HepG2 (cell line): ENCODE measurements around the gene COQ4. TPM values are rescaled to one million over a fixed set of nuclear protein-coding genes. Genes with fewer than 3 reads are reported as not detected.

ENCODE experiments used
- AHR ChIP-seq: IDR thresholded peaks from 2 replicates; pipeline ENCODE4 v1.6.1; 2018; ENCODE audit warnings: missing genetic modification reagents, missing compliant biosample characterization
- CHCHD3 ChIP-seq: sonication (generic); formaldehyde crosslinking; IDR thresholded peaks from 2 replicates; pipeline ENCODE4 v1.8.0; 2022; ENCODE audit warnings: mild to moderate bottlenecking, missing genetic modification reagents, moderate library complexity
- DBP ChIP-seq: sonication (generic); formaldehyde crosslinking; IDR thresholded peaks from 2 replicates; pipeline ENCODE4 v1.4.0; 2020; ENCODE audit warnings: missing genetic modification reagents; ENCODE audit errors: not compliant biosample characterization
- DMTF1 ChIP-seq: sonication (generic); formaldehyde crosslinking; IDR thresholded peaks from 2 replicates; pipeline ENCODE4 v1.4.0; 2020; ENCODE audit warnings: mild to moderate bottlenecking, missing genetic modification reagents
- E2F5 ChIP-seq: sonication (generic); formaldehyde crosslinking; conservative IDR thresholded peaks from 2 replicates; pipeline ENCODE4 v1.4.0; 2020; ENCODE audit warnings: missing genetic modification reagents
- EEA1 ChIP-seq: sonication (generic); formaldehyde crosslinking; IDR thresholded peaks from 2 replicates; pipeline ENCODE4 v1.5.1; 2020; ENCODE audit warnings: mild to moderate bottlenecking, missing genetic modification reagents, borderline replicate concordance
- EZH2 ChIP-seq: conservative IDR thresholded peaks from 2 replicates; pipeline ENCODE4 v1.6.1; 2012; ENCODE audit warnings: mild to moderate bottlenecking, low read depth, low read length, moderate library complexity
- HOXA5 ChIP-seq: sonication (generic); formaldehyde crosslinking; IDR thresholded peaks from 2 replicates; pipeline ENCODE4 v1.4.0; 2020; ENCODE audit warnings: missing genetic modification reagents
- JUNB ChIP-seq: sonication (generic); formaldehyde crosslinking; IDR thresholded peaks from 2 replicates; pipeline ENCODE4 v1.8.0; 2022; ENCODE audit warnings: missing genetic modification reagents, mild to moderate bottlenecking, borderline replicate concordance
- JUND ChIP-seq: sonication (generic); formaldehyde crosslinking; IDR thresholded peaks from 2 replicates; pipeline ENCODE4 v1.8.0; 2022; ENCODE audit warnings: mild to moderate bottlenecking, missing genetic modification reagents
- NR3C1 ChIP-seq: sonication (generic); formaldehyde crosslinking; IDR thresholded peaks from 2 replicates; pipeline ENCODE4 v1.4.0; 2020; ENCODE audit warnings: missing genetic modification reagents
- PHF5A ChIP-seq: IDR thresholded peaks from one replicate; pipeline ENCODE4 v1.6.1; 2018; ENCODE audit warnings: low read depth, missing genetic modification reagents; ENCODE audit not compliant: unreplicated experiment
- POGK ChIP-seq: sonication (generic); formaldehyde crosslinking; conservative IDR thresholded peaks from 2 replicates; pipeline ENCODE4 v1.8.0; 2022; ENCODE audit warnings: mild to moderate bottlenecking, moderate library complexity, missing genetic modification reagents
- SP4 ChIP-seq: sonication (generic); formaldehyde crosslinking; IDR thresholded peaks from 2 replicates; pipeline ENCODE4 v1.8.1; 2023; ENCODE audit warnings: mild to moderate bottlenecking, missing genetic modification reagents
- ZFP36 ChIP-seq: fragments of 150-350 bp; IDR thresholded peaks from 2 replicates; pipeline ENCODE4 v1.6.1; 2018; ENCODE audit warnings: borderline replicate concordance, low read length, low read depth; ENCODE audit not compliant: partially characterized antibody
- ZFP36L1 ChIP-seq: sonication (generic); formaldehyde crosslinking; IDR thresholded peaks from 2 replicates; pipeline ENCODE4 v1.8.0; 2022; ENCODE audit warnings: mild to moderate bottlenecking, missing genetic modification reagents, moderate library complexity
- ZNF451 ChIP-seq: sonication (generic); formaldehyde crosslinking; IDR thresholded peaks from 2 replicates; pipeline ENCODE4 v1.5.0; 2020; ENCODE audit warnings: mild to moderate bottlenecking, missing genetic modification reagents
- ZNF510 ChIP-seq: sonication (generic); formaldehyde crosslinking; IDR thresholded peaks from 2 replicates; pipeline ENCODE4 v1.4.0; 2020; ENCODE audit warnings: low read depth, mild to moderate bottlenecking, missing genetic modification reagents
- ZNF776 ChIP-seq: sonication (generic); formaldehyde crosslinking; IDR thresholded peaks from 2 replicates; pipeline ENCODE4 v1.4.0; 2020; ENCODE audit warnings: mild to moderate bottlenecking, missing genetic modification reagents
- ZNF790 ChIP-seq: sonication (generic); formaldehyde crosslinking; IDR thresholded peaks from 2 replicates; pipeline ENCODE4 v1.8.0; 2022; ENCODE audit warnings: missing genetic modification reagents, mild to moderate bottlenecking, borderline replicate concordance
- ZNF83 ChIP-seq: sonication (generic); formaldehyde crosslinking; IDR thresholded peaks from 2 replicates; pipeline ENCODE4 v1.4.0; 2020; ENCODE audit warnings: missing genetic modification reagents, mild to moderate bottlenecking, borderline replicate concordance
- ZNF883 ChIP-seq: sonication (generic); formaldehyde crosslinking; IDR thresholded peaks from 2 replicates; pipeline ENCODE4 v1.5.1; 2020; ENCODE audit warnings: mild to moderate bottlenecking, missing genetic modification reagents; ENCODE audit errors: not compliant biosample characterization
- polyA plus RNA-seq, 8 experiments: library from polyadenylated mRNA; depleted of rRNA in 3 of 8; stranded (reverse) in 7 of 8; unstranded in 1 of 8; fragments of >200 nt; fragmentation: Illumina TruSeq in 4 of 8; extraction: Trizol in 4 of 8; gene quantifications; 2 replicates each; pipeline versions ENCODE4 v1.2.1 to v1.2.3, GENCODE V29; 2011 to 2016; ENCODE audit warnings: low read depth in 4 of 8, missing spikeins in 1 of 8, mixed read lengths in 1 of 8; ENCODE audit not compliant: insufficient read depth in 1 of 8
- total RNA-seq, 5 experiments: library from RNA; depleted of rRNA; stranded (reverse); fragments of >200 nt; fragmentation: Illumina TruSeq; extraction: Trizol; gene quantifications; 2 replicates each; pipeline ENCODE4 v1.2.3, GENCODE V29; 2016; ENCODE audit warnings: low read depth in 1 of 5

COQ4 gene
- total and polyA plus RNA-seq, 2 of the 13 experiments (the other 11 are each of a cell fraction or from before 2014, with no cell fraction given), result 26.1 to 36.0 TPM

- peak; percentile 40; the same call in 1 of the 2 replicates for TF ChIP-seq ZNF451 (CRISPR knock-in tag)
- TF ChIP-seq JUNB, result no peak
- no peak for TF ChIP-seq DMTF1 (CRISPR knock-in tag)
- TF ChIP-seq ZNF510 (CRISPR knock-in tag), result no peak
- TF ChIP-seq PHF5A (CRISPR knock-in tag), result no peak
- no peak for TF ChIP-seq EEA1 (CRISPR knock-in tag)
- no peak for TF ChIP-seq DBP (CRISPR knock-in tag)
- peak; percentile 57; the same call in 1 of the 2 replicates for TF ChIP-seq E2F5 (CRISPR knock-in tag)
- peak; percentile 58; the same call in 1 of the 2 replicates for TF ChIP-seq ZNF776 (CRISPR knock-in tag)
- TF ChIP-seq NR3C1, result no peak
- TF ChIP-seq ZNF883 (CRISPR knock-in tag), result no peak
- TF ChIP-seq JUND (CRISPR knock-in tag), result no peak
- peak; percentile 8; the same call in 1 of the 2 replicates for TF ChIP-seq ZNF790 (CRISPR knock-in tag)
- no peak for TF ChIP-seq ZFP36
- no peak for TF ChIP-seq EZH2
- peak; percentile 93 for TF ChIP-seq SP4
- no peak for TF ChIP-seq ZFP36L1
- peak; percentile 66; the same call in 1 of the 2 replicates for TF ChIP-seq POGK
- no peak; the same call in 1 of the 2 replicates for TF ChIP-seq ZNF83 (CRISPR knock-in tag)
- no peak for TF ChIP-seq CHCHD3 (CRISPR knock-in tag)
- TF ChIP-seq AHR (CRISPR knock-in tag), result no peak; the same call in 1 of the 2 replicates
- no peak for TF ChIP-seq HOXA5 (CRISPR knock-in tag)
These were observed 46.5 kb upstream of the COQ4 start, which contains the start of gene SWI5 (continued) for GRCh38 chr9:128276008-128276573.
